HepG2 (cell line): ENCODE data around the gene IKBKE. TPM values are rescaled to one million over a fixed set of nuclear protein-coding genes. Genes with fewer than 3 reads are reported as not detected.

Experiments
- ATAC-seq: fragments of 200-7000 bp; cut with Tn5 transposase; 3 replicates; pipeline ENCODE4 v1.9.1; 2020; ENCODE audit warnings: mild to moderate bottlenecking, moderate library complexity
- BruUV-seq: library from RNA; stranded (reverse); fragments of 400-500 nt; replicated peaks from 2 replicates; lab custom pipeline; 2021; lab: Mats Ljungman, UMichigan
- CTCF ChIA-PET: fragments of 300-600 bp; formaldehyde crosslinking; extraction: SDS; loops from one replicate; lab custom pipeline; 2021; ENCODE audit warnings: low total read pairs, inconsistent platforms, low intra/inter-chr PET ratio; lab: Yijun Ruan, JAX
- POLR2A ChIA-PET: fragments of 350-600 bp; sonication (Branson Sonifier 250); formaldehyde crosslinking; loops from one replicate; lab custom pipeline; 2020; ENCODE audit warnings: antibody characterized with exemption, inconsistent platforms; lab: Yijun Ruan, JAX
- DNase-seq: peaks from one replicate; pipeline ENCODE4 v3.0.0-alpha.2; 2015; ENCODE audit warnings: low spot score
- FAIRE-seq: peaks from 3 replicates; lab custom pipeline; 2011; peaks lifted over from hg19 to GRCh38; lab: Jason Lieb, UNC
- H2AFZ ChIP-seq: one replicate; pipeline ENCODE4 v1.6.1; 2011; ENCODE audit warnings: low read length, inconsistent platforms
- H3K27ac ChIP-seq: fragments of 300-600 bp; 3 replicates; pipeline ENCODE4 v1.8.0; 2011; ENCODE audit warnings: mixed run types, mild to moderate bottlenecking, mixed read lengths, low read length, inconsistent platforms; ENCODE audit not compliant: insufficient read depth; ENCODE audit errors: extremely low read length
- H3K27me3 ChIP-seq, 2 experiments: fragments of 200-600 bp in 1 of 2; 2 replicates in 1 of 2; 3 replicates in 1 of 2; pipeline versions ENCODE4 v1.6.0 to v1.8.0; 2011; ENCODE audit warnings: low read length in 2 of 2, mild to moderate bottlenecking in 2 of 2, moderate library complexity in 2 of 2, inconsistent platforms in 1 of 2; ENCODE audit not compliant: insufficient read depth in 2 of 2, control insufficient read depth in 1 of 2
- H3K36me3 ChIP-seq, 2 experiments: fragments of 200-600 bp in 1 of 2; replicated peaks in 1 of 2; 2 replicates in 1 of 2; 3 replicates in 1 of 2; pipeline versions ENCODE4 v1.5.1 to v1.8.0; 2011; ENCODE audit warnings: low read length in 2 of 2, inconsistent platforms in 1 of 2; ENCODE audit not compliant: insufficient read depth in 2 of 2, control insufficient read depth in 1 of 2
- H3K4me1 ChIP-seq: 2 replicates; pipeline ENCODE4 v1.5.1; 2012; ENCODE audit warnings: low read length, inconsistent platforms; ENCODE audit not compliant: insufficient read depth
- H3K4me2 ChIP-seq: 2 replicates; pipeline ENCODE4 v1.6.0; 2011; ENCODE audit warnings: low read depth, low read length, inconsistent platforms
- H3K4me3 ChIP-seq, 3 experiments: fragments of 200-600 bp in 1 of 3; sonication (generic), shearing (Covaris generic) in 1 of 3; replicated peaks in 1 of 3; 2 replicates each; pipeline ENCODE4 v1.5.1; 2011 to 2016; ENCODE audit warnings: low read length in 3 of 3, inconsistent platforms in 2 of 3, low read depth in 2 of 3, mild to moderate bottlenecking in 2 of 3, control low read depth in 1 of 3, mixed read lengths in 1 of 3; ENCODE audit not compliant: insufficient read depth in 1 of 3
- H3K79me2 ChIP-seq: one replicate; pipeline ENCODE4 v1.6.1; 2011; ENCODE audit warnings: low read length, inconsistent platforms; ENCODE audit not compliant: insufficient read depth
- H3K9ac ChIP-seq: 2 replicates; pipeline ENCODE4 v1.6.0; 2011; ENCODE audit warnings: mild to moderate bottlenecking, low read depth, low read length, inconsistent platforms; ENCODE audit not compliant: insufficient read depth
- H3K9me3 ChIP-seq: 2 replicates; pipeline ENCODE4 v1.5.1; 2012; ENCODE audit warnings: mild to moderate bottlenecking, low read length
- H4K20me1 ChIP-seq: 2 replicates; pipeline ENCODE4 v1.6.0; 2011; ENCODE audit warnings: inconsistent platforms, mild to moderate bottlenecking, low read length, moderate library complexity; ENCODE audit not compliant: insufficient read depth
- ATF7 ChIP-seq, 2 experiments: fragments of 450-650 bp in 1 of 2; sonication (generic) in 1 of 2; formaldehyde crosslinking in 1 of 2; IDR thresholded peaks; 2 replicates each; pipeline versions ENCODE4 v1.4.0 to v1.6.1; 2016 to 2020; ENCODE audit warnings: antibody characterized with exemption in 1 of 2, mild to moderate bottlenecking in 1 of 2, missing genetic modification reagents in 1 of 2
- CBX2 ChIP-seq, 2 experiments: fragments of 200-600 bp in 1 of 2; sonication (generic); formaldehyde crosslinking in 1 of 2; IDR thresholded peaks; 2 replicates each; pipeline versions ENCODE4 v1.7.0 to v1.8.1; 2018 to 2022; ENCODE audit warnings: low read depth in 2 of 2, low read length in 1 of 2, mild to moderate bottlenecking in 1 of 2, missing genetic modification reagents in 1 of 2
- FOSL1 ChIP-seq: sonication (generic); formaldehyde crosslinking; IDR thresholded peaks from 2 replicates; pipeline ENCODE4 v1.9.0; 2021; ENCODE audit warnings: missing genetic modification reagents, borderline replicate concordance
- HMG20A ChIP-seq: IDR thresholded peaks from 2 replicates; pipeline ENCODE4 v1.6.1; 2016; ENCODE audit warnings: borderline replicate concordance
- KLF12 ChIP-seq: sonication (generic); formaldehyde crosslinking; IDR thresholded peaks from 2 replicates; pipeline ENCODE4 v1.4.0; 2020; ENCODE audit warnings: missing genetic modification reagents, borderline replicate concordance
- MAFF ChIP-seq: IDR thresholded peaks from 2 replicates; pipeline ENCODE4 v1.6.1; 2011; ENCODE audit warnings: low read depth, low read length, improper control_type of control experiment
- RBM22 ChIP-seq: fragments of 200-400 bp; formaldehyde crosslinking; optimal IDR thresholded peaks from 2 replicates; pipeline ENCODE3; 2017; ENCODE audit warnings: mild to moderate bottlenecking, low read length, moderate library complexity
- SCMH1 ChIP-seq: sonication (generic); formaldehyde crosslinking; IDR thresholded peaks from 2 replicates; pipeline ENCODE4 v1.9.0; 2021; ENCODE audit warnings: missing genetic modification reagents, mild to moderate bottlenecking, borderline replicate concordance
- TBP ChIP-seq: sonication (generic); formaldehyde crosslinking; IDR thresholded peaks from 2 replicates; pipeline ENCODE4 v1.5.0; 2020; ENCODE audit warnings: missing genetic modification reagents
- ZBTB7B ChIP-seq: sonication (generic); formaldehyde crosslinking; IDR thresholded peaks from 2 replicates; pipeline ENCODE4 v1.4.0; 2020; ENCODE audit warnings: missing genetic modification reagents
- ZNF20 ChIP-seq: sonication (generic); formaldehyde crosslinking; IDR thresholded peaks from 2 replicates; pipeline ENCODE4 v1.4.0; 2020; ENCODE audit warnings: mild to moderate bottlenecking, moderate library complexity, missing genetic modification reagents
- ZNF510 ChIP-seq: sonication (generic); formaldehyde crosslinking; IDR thresholded peaks from 2 replicates; pipeline ENCODE4 v1.4.0; 2020; ENCODE audit warnings: low read depth, mild to moderate bottlenecking, missing genetic modification reagents
- ZNF558 ChIP-seq: sonication (generic); formaldehyde crosslinking; IDR thresholded peaks from 2 replicates; pipeline ENCODE4 v1.9.0; 2022; ENCODE audit warnings: mild to moderate bottlenecking, missing genetic modification reagents, borderline replicate concordance
- ZNF615 ChIP-seq: sonication (generic); formaldehyde crosslinking; IDR thresholded peaks from 2 replicates; pipeline ENCODE4 v1.5.0; 2020; ENCODE audit warnings: mild to moderate bottlenecking, missing genetic modification reagents, borderline replicate concordance
- WGBS: methylation state at CpG from one replicate; pipeline ENCODE4 v1.1.6; 2017; ENCODE audit warnings: low lambda C conversion rate; 5-methylcytosine and 5-hydroxymethylcytosine counted together
- in situ Hi-C: cut with HindIII; loops from 2 replicates; pipeline ENCODE4 v1.10.0; 2017; ENCODE audit warnings: low pct_unique_long_range_greater_than_20kb; ENCODE audit not compliant: extremely low pct_ligation_motif_present
- intact Hi-C: fragments of 100-400 bp; cut with micrococcal nuclease; formaldehyde crosslinking; loops from one replicate; pipeline ENCODE4 v1.10.0; 2022; ENCODE audit not compliant: unreplicated experiment
- polyA plus RNA-seq, 8 experiments: library from polyadenylated mRNA; depleted of rRNA in 3 of 8; stranded (reverse) in 7 of 8; unstranded in 1 of 8; fragments of >200 nt; fragmentation: Illumina TruSeq in 4 of 8; extraction: Trizol in 4 of 8; gene quantifications; 2 replicates each; pipeline versions ENCODE4 v1.2.1 to v1.2.3, GENCODE V29; 2011 to 2016; ENCODE audit warnings: low read depth in 4 of 8, missing spikeins in 1 of 8, mixed read lengths in 1 of 8; ENCODE audit not compliant: insufficient read depth in 1 of 8
- total RNA-seq, 5 experiments: library from RNA; depleted of rRNA; stranded (reverse); fragments of >200 nt; fragmentation: Illumina TruSeq; extraction: Trizol; gene quantifications; 2 replicates each; pipeline ENCODE4 v1.2.3, GENCODE V29; 2016; ENCODE audit warnings: low read depth in 1 of 5
- TF ChIP-seq, protein P1 (sequence below): sonication (generic); formaldehyde crosslinking; IDR thresholded peaks from 2 replicates; pipeline ENCODE4 v1.4.0; 2020; ENCODE audit warnings: missing genetic modification reagents
- TF ChIP-seq, protein P2 (sequence below): sonication (generic); formaldehyde crosslinking; conservative IDR thresholded peaks from 2 replicates; pipeline ENCODE4 v1.8.1; 2023; ENCODE audit warnings: missing genetic modification reagents
- TF ChIP-seq, protein P3 (sequence below), 2 experiments: IDR thresholded peaks; 2 replicates each; pipeline ENCODE4 v1.6.1; 2011 to 2012; ENCODE audit warnings: low read length in 2 of 2, borderline replicate concordance in 1 of 2, low read depth in 1 of 2, mild to moderate bottlenecking in 1 of 2, moderate library complexity in 1 of 2

IKBKE gene
- total and polyA plus RNA-seq, 2 of the 13 experiments (the other 11 are each of a cell fraction or from before 2014, with no cell fraction given), result 4.5 to 5.8 TPM

DNA sequence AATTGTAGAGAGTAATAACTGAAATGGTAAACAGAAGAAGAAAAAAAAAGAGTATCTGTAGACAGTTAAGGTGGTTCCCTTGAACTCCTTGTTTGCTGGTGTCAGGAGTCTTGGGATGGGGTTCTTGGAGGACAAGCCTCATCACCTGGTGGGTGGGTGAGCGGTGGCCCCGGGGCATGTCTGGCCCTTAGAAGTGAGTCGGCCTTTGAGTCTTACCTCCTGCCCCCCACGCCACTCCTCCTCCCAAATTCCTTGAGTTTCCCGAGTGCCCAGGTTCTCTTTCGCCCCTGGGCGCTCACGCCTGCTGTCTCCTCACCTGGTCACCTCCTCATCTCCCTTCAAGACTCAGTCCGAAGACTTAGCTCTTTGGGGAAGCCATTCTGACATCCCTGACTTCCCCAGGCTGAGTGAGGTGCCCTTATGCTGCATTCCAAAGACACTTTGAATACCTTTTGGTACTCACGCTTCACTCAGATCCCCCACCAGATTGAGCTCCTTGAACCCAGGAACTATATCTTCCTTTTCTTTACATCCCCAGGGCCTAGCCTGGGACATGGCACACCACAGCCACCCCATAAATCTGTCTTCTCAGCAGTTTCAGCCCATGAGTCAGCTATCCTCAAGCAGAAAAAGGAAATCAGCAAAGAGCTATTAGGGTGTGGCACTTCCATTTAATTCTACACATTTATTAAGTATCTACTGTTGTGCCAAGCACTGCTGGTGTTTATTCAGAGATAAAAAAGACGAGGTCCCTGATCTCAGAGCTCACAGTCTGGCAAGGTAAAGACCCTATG is 13.5 kb upstream of the IKBKE start:
- no peaks in the 10 kb centered on the region for H3K9me3 ChIP-seq
- no peak overlapping the region for H2AFZ ChIP-seq
- ChIA-PET CTCF (no interaction called here), POLR2A (no interaction called here)
- FAIRE-seq, result no peak
- peaks cover 18 to 57% of the 10 kb centered on the region in 2 experiments; a peak in 4 of 5 replicates for H3K36me3 ChIP-seq
- DNase-seq, result no peak
- BruUV-seq, result no TSS peak
- no peaks in the 10 kb centered on the region for H3K79me2 ChIP-seq
- intact Hi-C loops, result no loop called here
- H3K9ac ChIP-seq, result no peak overlapping the region
- H3K4me1 ChIP-seq, result peaks cover 4% of the 10 kb centered on the region
- no peaks in the 10 kb centered on the region for H3K27me3 ChIP-seq
- H3K4me2 ChIP-seq, result no peak overlapping the region
- WGBS, result 97% methylated on average over 11 of the region's 11 CpGs
- H4K20me1 ChIP-seq, result 0 out of 2 replicates have a peak, but pooled peaks cover 3% of the 10 kb centered on the region
- in situ Hi-C loops, result no loop called here
- no peak for ATAC-seq
- no peak overlapping the region for H3K4me3 ChIP-seq
- no peak overlapping the region for H3K27ac ChIP-seq
- TF ChIP-seq ZNF558 (CRISPR knock-in tag) (no peak), KLF12 (no peak), RBM22 (peak; percentile 27), ATF7 (IDR thresholded peaks at IDR 0.05) (no peak), ATF7 (CRISPR knock-in tag; IDR thresholded peaks at IDR 0.05) (no peak), ZBTB7B (CRISPR knock-in tag) (no peak), CBX2 (IDR thresholded peaks at IDR 0.05; ENCODE audit: low read depth, low read length) (no peak), CBX2 (CRISPR knock-in tag; IDR thresholded peaks at IDR 0.05; ENCODE audit: low read depth) (no peak), MAFF (peak; percentile 80), HMG20A (CRISPR knock-in tag) (no peak), ZNF20 (no peak), ZNF615 (CRISPR knock-in tag) (no peak), FOSL1 (CRISPR knock-in tag) (no peak), ZNF510 (CRISPR knock-in tag) (no peak), TBP (CRISPR knock-in tag) (no peak), SCMH1 (CRISPR knock-in tag) (no peak)
- TF ChIP-seq, protein P1, sequence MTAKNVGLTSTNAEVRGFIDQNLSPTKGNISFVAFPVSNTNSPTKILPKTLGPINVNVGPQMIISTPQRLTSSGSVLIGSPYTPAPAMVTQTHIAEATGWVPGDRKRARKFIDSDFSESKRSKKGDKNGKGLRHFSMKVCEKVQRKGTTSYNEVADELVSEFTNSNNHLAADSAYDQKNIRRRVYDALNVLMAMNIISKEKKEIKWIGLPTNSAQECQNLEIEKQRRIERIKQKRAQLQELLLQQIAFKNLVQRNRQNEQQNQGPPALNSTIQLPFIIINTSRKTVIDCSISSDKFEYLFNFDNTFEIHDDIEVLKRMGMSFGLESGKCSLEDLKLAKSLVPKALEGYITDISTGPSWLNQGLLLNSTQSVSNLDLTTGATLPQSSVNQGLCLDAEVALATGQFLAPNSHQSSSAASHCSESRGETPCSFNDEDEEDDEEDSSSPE (CRISPR knock-in tag), result no peak
- TF ChIP-seq, protein P2, sequence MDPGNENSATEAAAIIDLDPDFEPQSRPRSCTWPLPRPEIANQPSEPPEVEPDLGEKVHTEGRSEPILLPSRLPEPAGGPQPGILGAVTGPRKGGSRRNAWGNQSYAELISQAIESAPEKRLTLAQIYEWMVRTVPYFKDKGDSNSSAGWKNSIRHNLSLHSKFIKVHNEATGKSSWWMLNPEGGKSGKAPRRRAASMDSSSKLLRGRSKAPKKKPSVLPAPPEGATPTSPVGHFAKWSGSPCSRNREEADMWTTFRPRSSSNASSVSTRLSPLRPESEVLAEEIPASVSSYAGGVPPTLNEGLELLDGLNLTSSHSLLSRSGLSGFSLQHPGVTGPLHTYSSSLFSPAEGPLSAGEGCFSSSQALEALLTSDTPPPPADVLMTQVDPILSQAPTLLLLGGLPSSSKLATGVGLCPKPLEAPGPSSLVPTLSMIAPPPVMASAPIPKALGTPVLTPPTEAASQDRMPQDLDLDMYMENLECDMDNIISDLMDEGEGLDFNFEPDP, result no peak
- TF ChIP-seq, protein P3, sequence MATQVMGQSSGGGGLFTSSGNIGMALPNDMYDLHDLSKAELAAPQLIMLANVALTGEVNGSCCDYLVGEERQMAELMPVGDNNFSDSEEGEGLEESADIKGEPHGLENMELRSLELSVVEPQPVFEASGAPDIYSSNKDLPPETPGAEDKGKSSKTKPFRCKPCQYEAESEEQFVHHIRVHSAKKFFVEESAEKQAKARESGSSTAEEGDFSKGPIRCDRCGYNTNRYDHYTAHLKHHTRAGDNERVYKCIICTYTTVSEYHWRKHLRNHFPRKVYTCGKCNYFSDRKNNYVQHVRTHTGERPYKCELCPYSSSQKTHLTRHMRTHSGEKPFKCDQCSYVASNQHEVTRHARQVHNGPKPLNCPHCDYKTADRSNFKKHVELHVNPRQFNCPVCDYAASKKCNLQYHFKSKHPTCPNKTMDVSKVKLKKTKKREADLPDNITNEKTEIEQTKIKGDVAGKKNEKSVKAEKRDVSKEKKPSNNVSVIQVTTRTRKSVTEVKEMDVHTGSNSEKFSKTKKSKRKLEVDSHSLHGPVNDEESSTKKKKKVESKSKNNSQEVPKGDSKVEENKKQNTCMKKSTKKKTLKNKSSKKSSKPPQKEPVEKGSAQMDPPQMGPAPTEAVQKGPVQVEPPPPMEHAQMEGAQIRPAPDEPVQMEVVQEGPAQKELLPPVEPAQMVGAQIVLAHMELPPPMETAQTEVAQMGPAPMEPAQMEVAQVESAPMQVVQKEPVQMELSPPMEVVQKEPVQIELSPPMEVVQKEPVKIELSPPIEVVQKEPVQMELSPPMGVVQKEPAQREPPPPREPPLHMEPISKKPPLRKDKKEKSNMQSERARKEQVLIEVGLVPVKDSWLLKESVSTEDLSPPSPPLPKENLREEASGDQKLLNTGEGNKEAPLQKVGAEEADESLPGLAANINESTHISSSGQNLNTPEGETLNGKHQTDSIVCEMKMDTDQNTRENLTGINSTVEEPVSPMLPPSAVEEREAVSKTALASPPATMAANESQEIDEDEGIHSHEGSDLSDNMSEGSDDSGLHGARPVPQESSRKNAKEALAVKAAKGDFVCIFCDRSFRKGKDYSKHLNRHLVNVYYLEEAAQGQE (IDR thresholded peaks at IDR 0.05; ENCODE audit: borderline replicate concordance in 1 of 2, low read depth in 1 of 2, low read length in 2 of 2), result no peak
